HT-29 (cell line): Measurements from ENCODE around the gene CMTM3. TPM values are rescaled to one million over a fixed set of nuclear protein-coding genes. Genes with fewer than 3 reads are reported as not detected.
"Not testable (repeated sequence)": the region's sequence is repeated elsewhere in the genome, so short reads cannot be mapped to it uniquely, and the experiment has no call there.

Source experiments
- DNase-seq: peaks from one replicate; pipeline ENCODE4 v3.0.0-alpha.2; 2015; ENCODE audit warnings: low spot score
- total RNA-seq: library from RNA; depleted of rRNA; stranded (reverse); fragments of >200 nt; shearing (Covaris generic); gene quantifications from 2 replicates; pipeline ENCODE4 v1.2.3, GENCODE V29; 2014

The CMTM3 gene
- total RNA-seq, 1 experiment from 2014 or later: 4.1 TPM

DNA sequence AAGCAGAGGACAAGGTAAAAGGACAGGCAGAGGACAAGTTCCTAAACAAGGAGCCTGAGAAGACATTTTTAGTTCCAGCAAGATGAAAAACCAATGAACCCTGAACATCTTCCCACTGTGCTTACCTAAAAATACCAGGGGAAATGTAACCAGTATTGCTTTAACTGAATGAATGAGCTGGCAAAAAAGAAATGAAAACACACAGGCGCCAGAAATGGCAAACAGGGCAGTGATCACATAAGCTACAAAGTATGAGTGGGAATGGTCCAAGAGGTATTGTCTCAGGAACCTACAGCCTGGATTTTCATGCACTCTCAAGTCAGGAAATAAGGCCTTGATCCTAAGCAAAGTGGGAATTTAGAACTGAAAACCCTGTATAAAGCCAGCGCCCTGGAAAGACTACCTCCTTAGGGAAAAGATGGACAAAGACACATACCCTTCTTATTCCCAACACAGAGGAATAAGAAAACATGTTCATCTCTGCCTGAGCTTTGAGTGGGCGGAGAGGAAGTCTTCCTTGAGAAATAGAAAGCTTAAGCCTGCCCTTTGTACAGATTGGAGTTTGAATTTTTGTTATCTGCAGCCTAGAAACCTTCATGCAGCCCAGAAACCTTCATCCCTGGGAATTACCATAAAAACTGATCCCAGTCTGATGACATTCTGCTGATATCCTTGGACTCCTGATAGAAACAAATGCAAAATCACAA is 23.1 kb upstream of the CMTM3 start:
- DNase-seq: no peak

DNA sequence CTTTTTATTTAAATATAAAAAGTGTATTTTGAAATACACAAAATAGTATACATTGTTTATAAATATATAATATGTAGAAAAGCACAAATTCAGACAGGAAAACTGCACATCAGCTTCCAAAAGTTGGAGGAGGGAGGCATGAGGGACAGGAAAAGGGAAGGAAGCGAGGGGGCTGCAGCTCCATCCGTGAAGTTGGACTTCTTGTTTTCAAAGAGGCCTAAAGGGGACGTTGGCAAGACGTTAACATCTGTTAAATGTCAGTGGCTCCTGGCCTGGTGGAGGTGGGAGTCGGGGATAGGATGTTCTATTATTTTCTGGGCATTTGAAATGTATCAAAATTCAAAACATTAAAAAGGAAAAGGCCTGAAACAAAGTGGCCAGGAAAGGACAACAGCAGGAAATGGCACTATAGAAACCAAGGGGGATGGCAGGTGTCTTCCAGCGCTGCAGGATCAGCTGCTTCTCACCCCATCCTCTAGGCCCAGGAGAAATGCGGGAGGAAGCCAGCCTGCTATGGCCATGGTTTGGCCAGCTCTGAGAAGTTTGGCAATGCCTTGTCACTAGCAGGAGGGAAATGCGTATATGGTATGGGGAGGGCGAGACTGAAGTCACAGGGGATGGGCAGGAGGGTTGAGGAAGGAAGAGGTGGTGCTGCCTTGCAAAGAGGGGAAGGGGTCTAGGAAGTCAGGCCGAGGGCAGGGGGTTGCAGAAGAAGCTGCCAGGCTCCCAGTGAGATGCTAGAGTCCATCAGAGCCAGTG is 18.8 kb upstream of the CMTM3 start:
- no peak for DNase-seq

DNA sequence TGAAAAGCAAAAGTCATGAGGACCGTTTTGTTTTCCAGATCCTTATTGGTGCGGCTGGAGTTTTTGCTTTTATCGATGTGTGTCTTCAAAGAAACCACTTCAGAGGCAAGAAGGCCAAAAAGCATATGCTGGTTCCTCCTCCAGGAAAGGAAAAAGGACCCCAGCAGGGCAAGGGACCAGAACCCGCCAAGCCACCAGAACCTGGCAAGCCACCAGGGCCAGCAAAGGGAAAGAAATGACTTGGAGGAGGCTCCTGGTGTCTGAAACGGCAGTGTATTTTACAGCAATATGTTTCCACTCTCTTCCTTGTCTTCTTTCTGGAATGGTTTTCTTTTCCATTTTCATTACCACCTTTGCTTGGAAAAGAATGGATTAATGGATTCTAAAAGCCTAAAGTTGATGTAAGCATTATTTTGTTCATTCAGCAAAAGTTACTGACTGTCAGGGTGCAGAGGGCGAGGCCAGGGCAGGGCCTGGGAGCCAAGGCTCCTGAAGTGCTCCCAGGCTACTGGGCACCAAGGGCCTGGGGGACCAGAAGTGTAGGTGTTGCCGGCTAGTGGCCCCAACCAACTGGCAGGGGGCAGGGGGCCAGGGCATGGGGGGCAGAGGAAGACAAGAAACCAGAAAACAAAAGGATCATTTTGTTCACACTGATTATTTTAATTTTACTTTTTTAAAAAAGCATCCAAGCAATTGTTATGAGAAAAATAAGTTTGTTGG is 16.5 kb upstream of the CMTM3 start:
- DNase-seq: no peak

DNA sequence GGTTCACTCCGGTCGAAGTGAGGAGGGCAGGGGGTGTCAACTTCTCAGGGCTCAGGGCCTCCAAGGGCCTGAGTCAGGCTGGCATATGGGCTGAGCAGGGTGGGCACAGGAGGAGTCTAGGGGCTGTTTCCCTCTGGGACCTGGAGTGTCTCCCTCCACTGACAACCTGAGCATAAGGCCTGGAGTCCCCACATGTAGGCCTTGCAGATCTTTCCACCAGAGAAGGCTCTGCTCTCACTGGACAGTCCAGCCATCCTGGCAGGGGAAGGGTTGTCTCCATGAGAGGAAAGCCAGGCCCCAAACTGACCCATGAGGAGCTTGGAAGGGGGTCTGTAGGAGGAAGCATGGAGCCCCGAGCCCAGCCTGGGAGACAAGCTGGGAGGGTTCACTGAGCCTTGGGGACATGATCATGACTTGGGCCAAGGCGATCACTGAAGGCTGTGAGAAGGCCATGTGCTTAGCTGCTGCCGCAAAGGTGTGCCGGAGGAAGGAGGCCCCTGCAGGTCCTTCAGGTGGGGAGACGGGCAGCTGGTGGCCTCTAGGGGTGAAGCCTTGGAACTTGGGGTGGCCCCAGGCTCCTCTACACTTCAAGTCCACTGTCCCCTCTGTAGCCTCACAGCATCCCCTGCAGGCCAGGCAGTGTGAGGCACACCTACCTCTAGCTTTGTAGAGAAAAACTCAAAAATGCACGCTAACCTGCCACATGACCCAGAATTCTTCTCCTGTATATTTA is 15.4 kb upstream of the CMTM3 start:
- peak; percentile 78 for DNase-seq

DNA sequence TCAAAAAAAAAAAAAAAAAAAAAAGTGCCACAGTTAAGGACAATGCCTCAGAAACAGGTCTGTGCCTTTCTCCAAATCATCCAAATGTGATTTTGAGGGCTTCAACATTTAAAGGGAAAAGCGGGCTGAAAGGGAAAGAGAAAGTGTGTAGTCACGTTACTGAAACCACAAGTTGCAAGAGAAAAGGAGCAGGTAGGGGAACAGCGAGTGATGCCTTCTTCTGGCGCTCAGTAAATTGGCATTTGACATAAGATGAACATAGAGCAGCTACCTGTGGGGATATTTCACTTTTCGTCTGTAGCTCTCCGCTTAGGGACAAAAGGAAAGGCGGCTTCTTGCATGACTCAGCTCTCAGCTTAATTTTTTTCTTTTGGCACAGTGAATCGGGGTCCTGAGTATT is 14.2 kb upstream of the CMTM3 start:
- DNase-seq: no peak

DNA sequence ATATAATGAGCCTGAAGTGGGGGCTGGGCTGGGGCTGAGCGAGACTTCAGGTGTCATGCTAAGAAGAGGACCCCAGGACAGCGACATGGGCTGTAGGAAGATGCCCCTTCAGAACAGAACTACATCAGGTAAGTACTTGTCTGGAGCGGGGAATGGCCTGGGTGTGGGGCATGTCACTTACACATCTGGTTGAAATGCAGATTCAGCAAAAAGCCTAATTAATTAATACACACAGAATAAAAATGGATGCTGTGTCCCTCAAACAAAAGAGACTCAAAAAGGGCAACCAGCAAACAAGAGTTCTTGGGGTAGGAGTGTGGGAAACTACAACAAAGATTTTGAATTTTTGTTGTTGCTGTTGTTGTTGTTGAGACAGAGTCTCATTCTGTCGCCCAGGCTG is 13.5 kb upstream of the CMTM3 start:
- no peak for DNase-seq

DNA sequence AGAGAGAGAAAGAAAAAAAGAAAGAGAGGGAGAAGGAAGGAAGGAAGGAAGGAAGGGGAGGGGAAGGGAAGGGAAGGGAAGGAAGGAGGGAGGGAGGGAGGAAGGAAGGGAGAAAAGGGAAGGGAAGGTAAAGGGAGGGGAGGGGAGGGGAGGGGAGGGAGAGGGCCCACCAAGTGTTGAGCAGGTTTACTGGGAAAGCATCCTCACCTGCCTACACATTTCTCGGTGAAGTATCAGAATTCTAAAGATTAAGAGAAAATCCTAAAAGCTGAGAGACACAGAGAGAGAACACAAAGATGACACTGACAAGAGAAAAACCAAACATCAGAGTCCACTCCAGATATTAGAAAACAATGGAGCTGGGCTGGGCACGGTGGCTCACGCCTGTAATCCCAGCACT is 12.3 kb upstream of the CMTM3 start:
- DNase-seq: no peak

DNA sequence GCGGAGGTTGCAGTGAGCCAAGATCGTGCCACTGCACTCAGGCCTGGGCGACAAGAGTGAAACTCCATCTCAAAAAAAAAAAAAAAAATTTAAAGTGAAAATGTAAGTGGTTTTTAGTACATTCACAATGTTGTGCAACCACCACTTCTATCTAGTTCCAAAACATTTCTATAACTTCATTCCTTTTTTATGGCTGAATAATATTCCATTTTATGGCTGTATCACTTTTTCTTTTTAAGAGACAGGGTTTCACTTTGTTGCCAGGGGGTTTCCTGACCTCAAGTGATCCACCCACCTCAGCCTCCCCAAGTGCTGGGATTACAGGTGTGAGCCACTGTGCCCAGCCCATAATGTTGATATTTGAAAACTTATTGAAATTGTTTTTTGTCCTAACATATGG is 11.7 kb upstream of the CMTM3 start:
- DNase-seq: no peak

DNA sequence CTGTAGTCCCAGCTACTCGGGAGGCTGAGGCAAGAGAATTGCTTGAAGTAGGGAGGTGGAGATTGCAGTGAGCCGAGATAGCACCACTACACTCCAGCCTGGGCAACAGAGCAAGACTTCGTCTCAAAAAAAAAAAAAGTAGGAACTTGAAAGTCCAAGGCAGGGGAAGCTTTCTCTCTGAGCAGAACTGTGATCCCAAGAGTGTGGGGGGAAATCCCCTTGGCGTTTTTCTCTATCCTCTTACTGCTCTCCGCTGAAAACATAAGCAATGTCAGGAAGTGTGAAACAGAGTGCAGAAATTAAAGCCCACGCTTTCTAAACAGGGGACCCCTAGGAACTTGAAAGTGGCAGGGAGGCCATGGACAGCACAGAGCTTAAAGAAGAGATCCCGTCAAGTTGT is 9.8 kb upstream of the CMTM3 start:
- DNase-seq: no peak

DNA sequence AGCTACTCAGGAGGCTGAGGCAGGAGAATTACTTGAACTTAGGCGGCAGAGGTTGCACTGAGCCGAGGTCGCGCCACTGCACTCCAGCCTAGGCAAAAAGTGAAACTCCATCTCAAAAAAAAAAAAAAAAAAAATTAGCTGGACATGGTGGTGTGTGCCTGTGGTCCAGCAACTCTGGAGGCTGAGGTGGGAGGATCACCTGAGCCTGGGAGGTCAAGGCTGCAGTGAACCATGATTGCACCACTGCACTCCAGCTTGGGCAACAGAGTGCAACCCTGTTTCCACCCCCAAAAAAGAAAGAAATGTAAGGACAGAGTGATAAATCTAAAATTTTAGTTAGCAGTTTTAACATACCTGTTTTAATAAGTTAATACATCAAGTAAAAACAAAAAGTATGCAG is 7.9 kb upstream of the CMTM3 start:
- DNase-seq: not testable (repeated sequence)

DNA sequence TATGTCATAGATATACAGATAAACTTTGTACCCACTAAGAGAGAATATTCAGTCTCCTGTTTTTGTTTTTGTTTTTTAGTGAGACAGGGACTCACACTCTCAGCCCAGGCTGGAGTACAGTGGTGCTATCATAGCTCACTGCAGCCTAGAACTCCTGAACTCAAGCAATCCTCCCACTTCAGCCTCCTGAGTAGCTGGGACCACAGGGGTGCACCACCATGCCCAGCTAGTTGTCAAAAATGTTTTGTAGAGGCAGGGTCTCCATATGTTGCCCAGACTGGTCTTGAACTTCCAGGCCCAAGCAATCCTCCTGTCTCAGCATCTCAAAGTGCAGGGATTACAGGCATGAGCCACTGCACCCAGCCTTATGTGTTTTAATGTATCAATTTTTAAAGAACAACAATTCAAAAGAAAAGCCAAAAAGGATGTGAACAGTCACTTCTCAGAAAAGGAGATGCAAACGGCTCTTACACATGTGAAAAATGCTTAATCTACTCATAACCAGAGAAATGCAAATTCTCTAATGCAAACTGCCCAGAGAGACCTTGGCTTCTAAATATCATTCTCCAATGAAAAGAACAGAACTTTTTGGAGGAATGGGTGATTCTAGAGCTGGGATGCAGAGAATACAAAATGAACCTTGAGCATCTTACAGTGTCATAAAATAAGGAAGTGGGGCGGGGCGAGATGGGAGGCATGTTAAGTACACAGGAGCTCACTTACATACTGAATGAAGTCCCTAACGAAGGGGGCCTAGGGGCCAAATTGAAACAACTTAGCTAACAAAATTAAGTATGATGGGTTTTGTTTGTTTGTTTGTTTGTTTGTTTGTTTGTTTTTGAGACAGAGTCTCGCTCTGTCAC is 7.3 kb upstream of the CMTM3 start:
- no peak for DNase-seq

DNA sequence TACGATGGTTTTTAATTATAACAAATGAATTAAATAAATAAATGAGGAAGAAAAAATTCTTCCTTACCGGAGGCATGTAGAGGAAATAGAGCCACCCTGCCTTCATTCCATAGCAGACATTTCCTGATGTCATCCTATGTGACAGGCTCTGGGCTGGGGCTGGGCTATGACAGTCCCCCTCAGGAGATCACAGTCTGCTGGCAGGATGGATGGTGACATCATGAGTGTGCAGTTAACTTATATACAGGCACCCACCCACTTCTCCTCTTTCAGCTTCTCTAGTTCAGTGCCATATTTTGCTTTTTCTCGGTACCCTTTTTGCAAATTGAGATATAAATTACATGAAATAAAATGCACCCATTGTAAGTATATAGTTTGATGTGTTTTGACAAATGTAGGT is 6.4 kb upstream of the CMTM3 start:
- no peak for DNase-seq

DNA sequence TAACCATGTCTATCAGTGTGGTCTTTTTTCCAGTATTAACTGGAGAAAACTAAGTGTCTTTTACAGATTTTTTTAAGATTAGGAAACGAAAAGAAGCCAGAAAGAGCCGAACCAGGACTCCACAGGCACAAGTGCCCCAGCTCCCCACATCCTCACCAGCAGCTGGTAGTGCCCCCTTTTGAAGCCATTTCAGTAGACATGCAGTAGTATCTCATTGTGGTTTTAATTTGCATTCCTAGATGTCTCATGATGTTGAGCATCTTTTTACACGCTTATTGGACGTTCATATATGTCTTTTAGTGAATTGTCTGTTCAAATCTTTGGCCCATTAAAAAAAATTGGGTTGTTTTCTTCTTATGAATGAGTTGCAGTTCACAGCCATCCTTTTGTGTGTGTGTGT is 4.8 kb upstream of the CMTM3 start:
- DNase-seq: no peak

DNA sequence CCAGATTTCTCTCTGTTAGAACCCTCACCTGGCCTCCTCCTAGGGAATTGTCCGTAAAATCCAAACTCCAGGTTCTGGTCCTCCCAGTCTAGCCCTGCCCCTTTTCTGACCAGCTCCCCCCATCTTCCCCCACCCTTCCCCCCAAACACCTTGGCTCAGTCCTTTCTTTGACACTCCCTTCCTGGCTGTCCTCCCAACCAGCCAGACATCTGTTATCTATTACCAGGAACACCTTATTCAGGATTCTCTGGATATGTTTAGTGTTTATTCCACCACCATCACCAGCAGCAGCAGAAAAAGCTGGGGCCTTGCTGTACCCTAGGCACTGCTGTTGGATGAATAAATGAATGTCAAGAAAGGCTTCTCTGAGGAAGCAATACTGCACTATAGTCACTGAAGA is 4.0 kb upstream of the CMTM3 start:
- DNase-seq: no peak

DNA sequence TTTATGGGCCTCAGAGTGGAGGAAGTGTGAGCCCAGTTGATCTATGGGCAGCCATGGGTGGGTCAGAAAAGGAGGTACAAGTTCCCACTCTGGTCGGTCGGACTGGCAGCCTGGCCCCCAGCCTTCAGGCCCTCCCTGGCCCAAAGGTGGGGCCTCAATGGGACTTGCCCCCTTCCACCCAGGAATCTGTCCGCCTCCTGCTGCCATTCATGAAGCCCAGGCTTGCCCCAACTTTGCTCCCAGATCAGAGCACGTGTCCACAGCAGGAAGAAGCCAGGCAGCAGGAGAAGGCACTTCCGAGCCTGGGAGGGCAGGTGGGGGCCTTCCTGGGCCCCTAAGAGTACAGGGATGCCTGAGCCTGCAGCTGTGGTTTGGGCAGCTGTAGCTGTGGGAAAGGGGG is 3.0 kb upstream of the CMTM3 start:
- DNase-seq: no peak

DNA sequence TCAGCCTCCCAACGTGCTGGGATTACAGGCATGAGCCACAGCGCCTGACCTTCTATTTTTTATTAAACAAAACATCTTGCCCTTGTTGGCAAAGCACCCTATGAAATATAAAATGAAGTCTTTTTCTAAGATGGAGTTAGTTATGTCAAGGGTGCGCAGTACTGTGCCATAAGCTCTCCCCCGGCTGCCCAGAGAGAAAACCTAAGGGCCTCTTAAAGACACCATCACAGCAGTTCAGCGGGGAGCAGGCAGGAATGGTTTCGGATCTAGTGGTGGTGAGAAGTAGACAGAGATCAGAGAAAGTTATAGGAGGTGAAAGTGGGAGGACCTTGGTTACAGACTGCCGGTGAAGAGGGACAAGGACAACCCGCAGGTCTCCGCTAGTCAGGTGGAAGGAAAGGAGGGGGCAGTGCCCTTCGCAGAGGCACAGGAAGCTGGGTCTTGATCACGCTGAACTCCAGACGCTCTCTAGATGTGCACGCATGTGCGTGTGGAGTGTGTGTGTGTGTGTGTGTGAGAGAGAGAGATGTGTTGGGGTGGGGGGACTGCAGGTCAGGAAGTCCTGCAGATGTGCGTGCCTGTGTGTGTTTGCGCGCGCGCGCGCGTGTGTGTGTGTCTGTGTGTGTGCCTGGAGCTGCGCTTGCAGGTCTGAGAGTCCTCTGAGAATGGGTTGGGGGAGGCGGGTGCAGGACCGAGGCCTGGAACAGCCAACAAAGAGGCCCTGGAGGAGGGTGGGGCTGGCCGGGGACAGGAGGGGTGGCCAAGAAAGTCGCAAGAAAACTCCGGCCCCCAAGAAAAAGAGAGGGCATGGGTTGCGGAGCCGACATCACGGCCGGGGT is 748 bp upstream of the CMTM3 start:
- DNase-seq: peak; percentile 15

DNA sequence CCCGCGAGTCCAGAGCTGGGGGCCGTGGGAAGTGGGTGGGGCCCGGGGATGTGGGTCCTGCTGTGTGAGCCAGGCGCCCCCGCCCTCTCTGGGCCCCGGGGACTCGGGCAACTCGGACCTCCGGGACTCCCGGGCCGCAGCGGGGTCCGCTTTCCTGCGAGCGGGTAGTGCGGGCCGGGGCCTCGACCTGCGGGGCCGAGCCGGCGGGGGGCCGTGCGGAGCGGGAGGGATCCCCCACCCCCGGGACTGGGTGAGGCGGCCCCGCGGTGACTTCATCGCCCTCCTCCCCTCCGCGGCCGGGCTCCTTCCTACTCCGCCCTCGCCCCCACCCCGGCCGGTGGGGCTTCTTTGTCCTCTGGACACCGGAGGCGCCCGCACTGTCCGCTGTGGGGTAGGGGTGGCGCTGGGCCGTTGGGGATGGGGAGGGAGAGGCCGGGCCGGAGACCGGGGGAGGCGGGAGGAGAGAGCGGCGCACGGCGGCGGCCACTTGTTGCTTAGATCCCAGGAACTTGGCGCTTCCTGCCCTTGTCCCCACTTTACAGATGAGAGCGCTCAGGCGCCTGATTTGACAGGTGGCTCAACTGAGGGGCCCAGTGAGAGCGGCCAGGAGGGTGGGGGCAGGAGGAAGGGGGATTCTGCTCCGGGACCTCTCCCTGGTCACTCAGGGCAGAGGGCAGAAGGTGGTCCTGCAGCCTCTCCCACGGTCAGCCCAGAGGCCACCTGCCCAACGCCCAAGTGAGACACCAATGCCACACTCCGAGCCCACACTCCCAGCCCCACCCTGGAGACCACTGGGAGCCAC is 874 bp downstream of the CMTM3 start:
- DNase-seq: peak; percentile 40

DNA sequence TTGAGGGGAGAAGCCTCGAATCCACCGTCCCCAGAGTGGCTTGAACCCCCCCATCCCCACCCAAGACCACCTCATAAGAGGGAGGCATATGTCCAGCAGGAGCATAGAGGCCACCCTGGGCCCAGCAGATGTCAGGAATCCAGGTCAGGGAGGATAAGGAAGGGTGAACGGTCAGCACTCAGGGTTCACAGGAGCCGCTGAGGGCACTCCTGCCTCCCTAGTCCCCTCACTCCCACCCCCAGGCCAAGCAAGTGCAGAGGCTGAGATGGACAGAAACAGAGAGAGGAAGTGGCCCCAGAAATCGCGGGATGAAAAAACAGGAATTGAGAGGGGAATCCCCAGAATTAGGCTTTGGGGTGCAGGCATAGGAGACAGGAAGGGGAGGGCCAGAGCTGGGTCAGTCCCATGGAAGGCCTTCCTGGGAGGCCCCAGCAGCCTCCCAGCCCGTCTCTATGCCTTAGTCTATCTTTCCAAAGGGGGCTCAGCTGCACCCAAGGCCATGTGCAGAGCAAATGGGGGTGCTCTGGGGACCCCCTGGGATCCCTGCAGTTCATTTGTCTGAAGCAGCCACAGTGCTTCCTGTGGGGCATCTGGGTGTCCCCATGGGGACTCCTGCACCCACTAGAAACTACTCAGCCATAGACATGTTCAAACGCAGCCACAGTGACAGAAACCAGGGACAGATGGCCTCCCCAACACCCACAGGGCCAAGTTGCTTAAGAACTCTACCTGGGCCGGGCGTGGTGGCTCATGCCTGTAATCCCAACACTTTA is 1.7 kb downstream of the CMTM3 start:
- no peak for DNase-seq
